Tongue (tissue), 2 donors: ENCODE data around the gene MON2. TPM values are rescaled to one million over a fixed set of nuclear protein-coding genes. Genes with fewer than 3 reads are reported as not detected.
A peak's percentile ranks its signal among the peaks of the same experiment; 100 is the strongest.
"Not testable (repeated sequence)": the region's sequence is repeated elsewhere in the genome, so short reads cannot be mapped to it uniquely, and the experiment has no call there.

Experiments used
- DNase-seq: peaks from one replicate; pipeline ENCODE4 v3.0.0-alpha.2; 2015
- total RNA-seq: library from RNA; depleted of rRNA; stranded (reverse); fragments of >200 nt; gene quantifications from one replicate; pipeline ENCODE4 v1.2.3, GENCODE V29; 2014

The MON2 gene
- total RNA-seq, 1 donor from 2014 or later = 108 TPM

DNA sequence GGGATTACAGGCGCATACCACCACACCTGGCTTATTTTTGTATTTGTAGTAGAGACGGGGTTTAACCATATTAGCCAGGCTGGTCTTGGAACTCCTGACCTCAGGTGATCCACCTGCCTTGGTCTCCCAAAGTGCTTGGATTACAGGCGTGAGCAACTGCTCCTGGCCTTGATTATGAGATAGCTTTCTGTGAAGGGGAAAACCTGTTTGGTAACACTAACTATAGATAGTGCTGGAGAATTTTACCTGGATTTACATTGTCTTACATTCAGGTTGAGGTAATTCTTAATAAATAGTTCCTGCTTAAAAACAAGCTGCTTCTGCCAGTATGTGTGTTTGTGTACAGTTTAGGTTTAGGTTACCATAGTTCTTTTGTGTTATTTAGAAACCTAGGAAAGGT is 77.1 kb downstream of the MON2 start:
- DNase-seq = no peak

DNA sequence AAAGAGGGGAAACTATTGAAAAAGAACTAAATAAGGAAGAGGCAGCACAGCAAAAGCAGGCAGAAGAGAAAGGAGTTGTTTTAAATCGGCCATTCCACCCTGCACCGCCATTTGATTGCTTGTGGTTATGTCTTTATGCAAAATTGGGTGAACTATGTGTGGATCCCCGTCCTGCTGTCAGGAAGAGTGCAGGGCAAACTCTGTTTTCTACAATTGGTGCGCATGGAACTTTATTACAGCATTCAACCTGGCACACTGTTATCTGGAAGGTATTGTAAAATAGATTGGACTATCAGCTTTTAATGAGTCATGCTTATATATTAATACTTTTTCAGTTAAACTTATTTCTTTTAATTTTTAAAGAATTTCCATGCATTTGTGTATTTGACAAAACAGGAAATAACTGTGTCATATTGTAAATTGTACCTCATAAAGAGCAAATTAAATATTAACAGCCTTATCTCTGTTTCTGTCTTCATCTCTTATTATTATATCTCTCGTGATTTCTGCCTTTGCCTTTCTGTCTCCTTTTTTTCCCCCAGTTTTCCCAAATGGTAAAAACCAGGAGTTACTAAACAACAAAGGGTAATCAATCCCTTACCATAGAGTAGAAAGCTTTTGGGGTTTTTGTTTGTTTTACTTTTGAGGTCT is 86.4 kb downstream of the MON2 start:
- DNase-seq = no peak

DNA sequence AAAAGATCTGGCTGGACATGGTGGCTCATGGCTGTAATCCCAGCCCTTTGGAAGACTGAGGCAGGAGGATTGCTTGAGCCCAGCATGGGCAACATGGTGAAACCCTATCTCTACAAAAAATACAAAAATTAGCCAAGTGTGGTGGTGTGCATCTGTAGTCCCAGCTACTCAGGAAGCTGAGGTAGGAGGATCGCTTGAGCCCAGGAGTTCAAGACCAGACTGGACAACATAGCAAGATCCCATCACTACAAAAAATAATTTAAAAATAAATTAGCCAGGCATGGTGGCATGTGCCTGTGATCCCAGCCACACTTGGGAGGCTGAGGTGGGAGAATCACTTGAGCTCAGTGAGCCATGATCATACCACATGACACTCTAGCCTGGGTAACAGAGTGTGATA is 92.7 kb downstream of the MON2 start:
- not testable (repeated sequence) for DNase-seq

DNA sequence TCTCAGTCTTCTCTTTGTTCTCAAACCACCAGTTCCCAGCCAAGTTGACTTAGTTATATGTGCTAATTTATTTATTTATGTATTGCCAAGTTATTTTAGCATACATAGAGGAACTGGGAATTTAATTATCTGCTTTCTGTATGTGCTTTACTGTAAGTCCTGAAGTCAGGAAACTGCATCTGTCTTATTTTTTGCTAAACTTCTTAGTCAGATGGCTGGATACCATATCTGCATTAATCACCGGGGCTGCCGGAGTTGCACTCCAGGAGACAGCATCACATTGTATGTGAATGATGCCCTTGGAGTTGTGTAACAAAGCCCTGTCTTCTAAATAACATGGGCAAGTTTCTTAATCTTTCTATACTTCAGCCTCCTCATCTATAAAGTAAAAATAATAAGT is 96.2 kb downstream of the MON2 start:
- DNase-seq = peak; percentile 3

DNA sequence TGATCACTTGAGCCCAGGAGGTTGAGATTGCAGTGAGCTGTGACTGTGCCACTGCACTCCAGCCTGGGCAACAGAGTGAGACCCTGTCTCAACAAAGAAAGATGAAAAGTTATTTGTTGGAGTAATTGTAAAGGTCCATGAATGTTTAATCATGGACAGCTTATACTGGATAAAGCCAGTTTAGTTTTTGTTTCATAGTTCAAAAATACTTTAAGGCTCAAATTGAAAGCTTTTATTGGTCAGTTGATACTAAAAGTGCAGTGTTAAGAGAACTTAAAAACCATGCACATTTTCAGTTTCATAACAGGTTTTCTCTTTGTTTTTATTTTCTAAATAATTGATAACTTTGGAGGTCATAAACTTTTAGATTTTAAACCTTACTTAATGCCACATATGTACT is 108.4 kb downstream of the MON2 start:
- DNase-seq = no peak

DNA sequence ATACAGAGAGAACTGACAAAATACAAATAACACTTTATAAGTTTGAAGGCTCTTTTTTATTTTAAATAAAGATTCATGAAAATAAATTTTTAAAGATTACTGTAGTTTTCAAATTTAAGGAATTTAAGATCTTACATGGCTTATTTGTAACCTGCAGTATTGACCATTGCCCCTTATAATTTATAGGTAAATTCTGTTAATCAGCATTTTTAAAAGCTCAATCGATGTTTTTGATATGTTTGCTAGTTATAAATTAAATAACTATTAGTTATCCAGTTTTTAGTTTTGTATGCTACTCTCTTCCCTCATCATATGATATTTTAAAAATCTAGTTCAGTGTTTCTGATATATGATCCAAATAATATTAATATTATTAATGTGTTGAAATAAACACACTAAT is 109.9 kb downstream of the MON2 start:
- DNase-seq = no peak

DNA sequence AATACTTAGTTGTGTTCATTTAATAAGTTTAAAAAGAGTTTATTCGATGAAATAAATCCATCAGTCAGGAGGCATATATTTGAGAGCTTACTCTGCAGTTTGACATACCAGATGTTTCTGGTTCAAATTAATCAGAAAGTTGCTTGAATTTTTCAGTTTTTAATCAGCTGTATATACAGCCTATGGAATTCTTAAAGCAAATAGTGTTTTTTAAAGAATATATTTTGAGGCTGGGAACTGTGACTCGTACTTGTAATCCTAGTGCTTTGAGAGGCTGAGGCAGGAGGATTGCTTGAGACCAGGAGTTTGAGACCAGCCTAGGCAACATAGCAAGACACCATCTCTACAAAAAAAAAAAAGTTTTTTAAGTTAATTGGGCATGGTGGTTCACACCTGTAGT is 112.1 kb downstream of the MON2 start:
- DNase-seq = no peak

DNA sequence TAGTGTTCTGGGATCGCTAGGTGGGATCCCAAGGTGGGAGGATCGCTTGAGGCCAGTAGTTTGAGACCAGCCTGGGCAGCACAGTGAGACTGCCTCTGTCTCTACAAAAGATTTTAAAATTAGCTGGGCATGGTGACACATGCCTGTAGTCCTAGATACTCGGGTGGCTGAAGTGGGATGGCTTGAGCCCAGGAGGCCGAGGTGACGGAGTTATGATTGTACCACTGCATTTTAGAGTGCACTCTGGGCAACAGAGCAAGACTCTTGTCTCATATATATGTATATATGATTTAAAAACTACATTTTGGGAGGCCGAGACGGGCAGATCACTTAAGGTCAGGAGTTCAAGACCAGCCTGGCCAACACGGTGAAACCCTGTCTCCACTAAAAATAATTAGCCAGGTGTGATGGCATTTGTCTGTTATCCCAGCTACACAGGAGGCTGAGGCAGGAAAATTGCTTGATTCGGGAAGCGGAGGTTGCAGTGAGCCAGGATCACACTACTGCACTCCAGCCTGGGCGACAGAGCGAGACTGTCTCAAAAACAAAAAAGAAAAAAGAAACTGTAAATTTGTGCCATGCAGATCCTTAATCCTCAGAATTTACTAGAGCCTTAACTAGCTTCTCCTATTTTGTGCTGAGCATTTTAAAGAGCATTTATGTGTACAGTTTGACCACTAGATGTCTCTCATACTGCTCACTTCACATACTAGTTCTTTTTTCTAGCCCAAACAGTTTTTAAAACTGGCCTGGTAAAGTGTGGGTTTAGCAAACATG is 114.8 kb downstream of the MON2 start:
- DNase-seq = peak; percentile 78

DNA sequence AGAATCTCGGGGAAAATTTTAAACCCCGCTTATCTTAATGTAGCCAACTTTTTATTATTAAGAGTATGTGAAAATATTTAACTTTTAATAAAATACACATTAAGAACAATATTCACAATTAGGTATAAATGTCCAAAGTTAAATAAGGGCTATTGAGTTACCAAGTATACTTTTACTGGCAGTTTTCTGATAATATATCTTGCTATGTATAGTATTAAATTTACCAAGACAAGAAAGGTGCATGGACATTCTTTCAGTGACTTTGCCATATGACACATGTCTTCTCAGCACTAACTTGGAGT is 115.4 kb downstream of the MON2 start:
- DNase-seq = no peak

DNA sequence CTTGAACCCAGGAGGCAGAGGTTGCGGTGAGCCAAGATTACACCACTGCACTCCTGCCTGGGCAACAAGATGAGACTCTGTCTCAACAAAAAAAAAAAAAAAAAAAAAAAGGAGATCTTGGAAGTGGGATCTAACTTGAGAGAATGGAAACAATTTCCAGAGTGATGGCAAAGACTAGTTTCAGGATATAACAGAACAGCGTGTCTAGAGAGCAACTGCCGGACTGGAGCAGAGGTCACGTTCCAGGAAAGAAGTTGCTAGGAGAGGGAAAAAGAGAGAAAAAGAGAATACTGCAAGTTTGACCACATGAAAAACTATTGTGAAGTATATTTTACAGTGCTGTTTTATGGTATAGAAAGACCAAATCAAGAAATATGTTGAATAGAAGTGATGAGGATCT is 118.0 kb downstream of the MON2 start:
- DNase-seq = no peak

DNA sequence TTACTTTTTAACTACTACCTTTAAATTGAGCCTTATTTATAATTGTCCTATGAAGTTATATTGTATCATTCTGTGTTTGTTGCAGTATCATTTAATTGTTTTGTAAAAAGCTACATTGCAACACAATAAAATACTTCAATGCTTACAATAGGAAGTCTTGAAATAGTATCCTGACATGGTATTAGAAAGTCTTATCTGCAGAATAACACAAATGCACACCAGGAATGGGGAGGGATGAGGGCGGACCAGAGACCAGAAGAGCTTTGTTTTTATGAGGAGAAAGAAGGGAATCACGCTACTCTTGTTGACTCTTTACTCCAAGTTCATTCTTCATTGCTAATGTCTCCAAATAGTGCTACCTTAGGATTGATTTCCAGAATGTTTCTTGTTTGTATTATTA is 120.2 kb downstream of the MON2 start:
- DNase-seq = no peak

DNA sequence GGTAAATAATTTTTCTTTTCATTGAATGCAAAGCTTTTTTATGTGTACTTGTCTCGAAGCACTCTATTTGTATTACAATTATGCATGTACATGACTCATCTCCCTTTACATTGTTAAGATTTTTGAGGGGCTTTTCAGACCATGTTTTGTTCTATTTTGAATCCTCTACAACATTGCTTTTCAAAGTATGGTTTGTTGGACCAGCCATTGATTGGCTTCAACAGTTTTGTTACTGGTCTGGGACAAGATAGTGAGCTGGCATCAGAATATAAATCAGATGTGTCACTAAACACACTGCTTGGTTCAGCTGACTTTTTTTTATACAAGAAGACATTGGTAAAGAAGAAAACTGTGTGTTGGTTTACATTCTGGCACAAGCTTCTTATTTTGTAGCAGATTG is 122.3 kb downstream of the MON2 start:
- DNase-seq = no peak

DNA sequence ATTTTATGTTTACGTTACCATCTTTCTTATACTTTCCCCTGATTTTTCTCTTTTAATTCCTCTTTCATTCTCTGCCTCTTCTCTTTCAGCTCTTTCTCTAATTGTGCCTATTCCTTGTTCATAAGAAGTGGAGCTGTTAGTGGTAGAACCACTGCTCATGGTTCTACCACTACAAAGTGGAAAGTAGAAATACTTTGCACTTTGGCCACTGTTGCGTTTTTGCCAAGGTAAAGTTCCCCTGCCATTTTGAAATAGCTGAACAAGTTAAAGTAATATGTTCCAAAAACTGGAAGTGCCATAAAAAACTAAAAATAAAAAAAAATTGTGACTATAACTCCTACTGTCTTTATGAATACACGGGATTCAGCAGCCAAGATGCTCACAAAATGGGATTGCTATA is 130.6 kb downstream of the MON2 start:
- no peak for DNase-seq

DNA sequence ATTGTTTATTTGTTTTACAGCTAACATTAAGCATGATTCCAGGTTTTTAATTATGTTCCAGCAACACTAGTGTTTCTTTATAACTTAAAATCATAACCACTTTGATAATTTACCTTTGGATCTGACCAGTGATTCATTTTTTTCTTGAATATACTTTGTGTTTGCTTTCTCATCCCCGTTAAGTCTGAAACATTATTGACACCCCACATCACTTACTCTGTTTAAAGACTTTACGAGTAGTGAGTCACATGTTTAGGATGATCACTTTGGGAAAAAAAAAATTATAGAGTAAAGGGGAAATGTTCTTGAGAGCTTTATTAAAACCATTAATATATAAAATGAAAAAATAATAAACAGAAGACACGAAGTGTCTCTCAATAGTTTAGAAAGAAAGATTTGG is 132.2 kb downstream of the MON2 start:
- DNase-seq = no peak

DNA sequence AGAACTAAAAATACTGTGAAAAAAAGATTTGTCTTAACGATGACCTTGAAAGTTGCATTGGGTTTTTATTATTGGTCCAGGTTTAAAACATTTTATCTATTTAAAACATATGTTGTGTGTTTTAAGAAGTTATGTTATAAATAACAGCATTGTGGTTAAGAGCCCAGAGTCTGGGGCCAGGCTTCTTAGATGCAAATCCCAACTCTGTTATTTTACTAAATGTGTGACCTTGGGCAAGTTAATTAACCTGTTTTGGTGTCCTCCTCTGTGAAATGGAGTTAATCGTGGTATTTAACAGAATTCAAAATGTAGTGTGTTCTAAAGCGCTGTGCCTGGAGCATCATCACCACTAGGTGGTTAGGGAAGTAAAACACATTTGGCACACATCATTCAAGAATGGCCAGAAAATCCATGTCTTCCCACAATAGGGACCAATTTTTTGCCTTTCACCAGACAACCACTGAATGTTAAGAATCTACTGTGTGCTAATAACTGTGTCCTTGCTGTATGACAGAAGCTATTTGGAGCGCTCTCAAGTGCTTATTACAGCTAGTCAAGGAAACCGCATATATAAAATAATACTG is 133.3 kb downstream of the MON2 start:
- no peak for DNase-seq

DNA sequence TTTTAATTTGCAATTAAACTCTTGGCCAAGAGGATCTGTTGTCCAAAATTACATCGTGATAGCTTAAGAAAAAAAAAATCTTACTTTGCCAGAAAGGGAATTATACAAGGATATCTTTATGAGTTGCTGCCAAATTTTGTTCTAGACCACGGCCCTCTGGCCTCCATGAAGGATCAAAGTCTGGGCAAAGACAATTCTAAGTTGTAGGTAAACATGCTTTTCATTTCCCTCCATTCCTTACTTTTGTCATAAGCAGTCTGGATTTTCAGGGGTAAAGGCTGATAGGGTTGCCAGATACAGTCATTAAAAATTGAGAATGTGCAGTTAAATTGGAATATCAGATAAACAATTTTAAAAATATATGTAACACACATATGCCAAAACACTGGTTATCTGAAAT is 135.1 kb downstream of the MON2 start:
- DNase-seq = peak; percentile 40

DNA sequence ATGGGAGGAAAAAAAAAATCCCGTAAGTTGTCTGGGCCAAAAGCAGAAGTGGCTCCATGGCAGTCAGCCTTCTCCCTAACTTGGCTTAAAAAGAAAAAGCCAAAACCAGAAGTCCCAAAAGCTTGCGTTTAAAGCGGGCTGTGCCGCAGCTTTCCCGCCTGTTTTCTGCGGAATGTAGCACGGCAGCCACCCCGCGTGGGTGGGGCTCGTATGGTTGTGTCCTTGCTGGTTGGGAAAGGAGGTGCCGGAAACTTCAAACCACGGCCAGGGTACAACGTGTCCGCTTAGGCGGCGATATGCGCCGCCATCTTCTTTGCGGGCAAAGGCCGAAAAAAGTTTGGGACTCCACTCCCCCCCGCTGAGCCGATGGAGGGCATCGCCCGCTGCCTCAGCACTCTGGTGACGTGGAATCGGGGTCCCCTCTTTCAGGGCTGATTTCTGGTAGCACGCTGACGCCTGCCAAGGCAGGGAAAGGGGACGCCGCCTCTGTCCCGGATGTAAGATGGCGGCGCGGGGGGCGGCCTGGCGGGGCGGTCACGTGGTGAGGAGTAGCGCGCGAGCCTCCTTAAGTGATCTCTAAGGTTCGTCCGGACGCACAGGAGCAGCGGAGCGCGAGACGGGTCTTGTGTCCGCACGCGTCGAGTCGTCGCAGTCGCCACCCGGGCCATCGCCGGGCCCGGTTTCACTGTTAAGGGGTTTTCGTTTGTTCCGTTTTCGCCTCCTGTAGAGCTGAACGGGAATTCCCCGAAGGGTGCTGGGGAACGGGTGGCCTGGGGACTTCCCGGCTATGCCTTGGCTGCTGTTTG is 135.8 kb downstream of the MON2 start:
- DNase-seq = peak; percentile 97

DNA sequence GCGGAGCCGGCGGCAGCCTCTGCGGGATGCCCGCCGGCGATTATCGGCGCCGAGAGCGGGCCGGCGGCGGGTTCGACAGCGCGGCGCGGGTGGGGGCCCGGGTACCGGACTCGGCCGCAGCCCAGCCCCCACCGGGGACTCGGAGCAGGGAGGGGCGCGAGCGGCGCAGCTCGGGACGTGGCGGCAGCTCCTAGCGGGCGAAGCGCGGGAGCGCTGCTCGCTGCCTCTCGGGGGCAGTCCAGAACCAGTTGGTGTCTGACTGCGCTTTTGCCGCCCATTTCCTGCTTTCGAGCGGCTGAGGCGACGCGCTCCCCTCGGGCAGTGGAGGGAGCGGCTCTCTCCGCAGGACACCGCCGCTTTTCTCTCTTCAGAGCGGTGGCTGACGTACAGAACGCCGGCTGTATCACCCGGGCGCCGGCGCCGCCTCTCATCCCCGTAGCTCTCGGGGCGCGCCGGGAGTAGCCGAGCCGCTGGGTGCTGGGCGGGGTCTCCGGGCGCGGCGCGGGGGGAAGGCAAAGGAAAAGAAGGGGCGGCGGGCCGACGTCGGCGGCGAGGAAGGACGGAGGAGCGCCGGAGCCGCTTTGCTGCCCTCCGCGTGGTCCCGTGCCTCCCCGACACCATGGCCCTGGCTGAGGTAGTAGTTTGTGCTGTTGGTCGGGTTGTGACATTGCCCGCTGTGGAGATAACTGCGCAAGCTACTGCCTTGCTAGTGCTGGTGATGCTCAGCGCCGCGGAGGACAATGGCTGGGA is 136.6 kb downstream of the MON2 start:
- peak; percentile 94 for DNase-seq

DNA sequence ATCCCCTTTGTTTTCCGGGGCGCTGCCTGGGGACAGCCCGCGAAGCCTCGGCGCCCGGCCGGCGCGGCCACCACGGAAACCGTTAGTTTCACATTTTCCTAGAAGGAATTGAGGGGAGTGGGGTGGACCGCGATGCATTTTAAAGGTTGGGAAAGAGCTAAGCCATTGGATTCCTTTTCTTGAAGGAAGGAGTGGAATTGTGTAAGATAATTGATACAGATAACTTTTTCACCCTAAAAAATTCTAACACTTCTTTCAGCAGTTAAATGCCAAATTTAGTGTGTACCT is 137.1 kb downstream of the MON2 start:
- no peak for DNase-seq

DNA sequence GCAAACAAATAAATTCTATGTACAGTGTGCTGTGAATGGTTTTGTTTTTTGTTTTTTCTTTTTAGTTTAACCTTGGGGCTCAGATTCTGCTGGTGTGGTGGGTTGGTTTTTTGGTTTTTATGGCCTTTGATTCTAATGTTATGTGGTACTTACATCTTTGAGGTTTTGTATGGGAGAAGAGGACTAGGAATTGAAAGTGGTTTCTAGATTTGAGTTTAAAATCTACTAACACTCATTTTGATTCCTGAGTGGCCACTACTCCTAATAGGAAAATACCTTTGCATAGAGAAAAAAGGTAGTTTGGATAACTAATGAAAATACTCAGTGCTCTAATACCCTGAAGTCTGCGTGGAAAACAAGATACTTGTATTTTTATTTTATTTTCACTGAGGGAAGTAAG is 137.7 kb downstream of the MON2 start:
- DNase-seq = no peak

DNA sequence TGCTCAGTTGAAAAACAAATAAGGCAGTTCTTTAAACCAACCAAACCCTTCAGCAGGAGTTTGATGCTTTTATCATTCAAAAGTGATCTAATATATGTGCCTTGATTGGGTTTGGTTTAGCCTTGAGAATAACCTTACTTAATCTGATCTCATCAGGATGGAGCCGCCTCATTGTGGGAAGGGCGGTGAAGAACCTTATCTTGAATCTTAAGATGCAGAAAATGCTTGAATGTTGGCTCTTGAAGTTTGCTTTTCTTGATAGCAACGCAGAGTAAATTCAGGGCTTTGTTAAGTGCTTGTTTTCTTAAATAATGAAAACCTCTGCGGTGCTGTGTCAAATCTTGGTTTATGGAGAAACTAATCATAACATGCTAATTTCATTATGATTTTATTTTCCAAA is 138.2 kb downstream of the MON2 start:
- peak; percentile 47 for DNase-seq

DNA sequence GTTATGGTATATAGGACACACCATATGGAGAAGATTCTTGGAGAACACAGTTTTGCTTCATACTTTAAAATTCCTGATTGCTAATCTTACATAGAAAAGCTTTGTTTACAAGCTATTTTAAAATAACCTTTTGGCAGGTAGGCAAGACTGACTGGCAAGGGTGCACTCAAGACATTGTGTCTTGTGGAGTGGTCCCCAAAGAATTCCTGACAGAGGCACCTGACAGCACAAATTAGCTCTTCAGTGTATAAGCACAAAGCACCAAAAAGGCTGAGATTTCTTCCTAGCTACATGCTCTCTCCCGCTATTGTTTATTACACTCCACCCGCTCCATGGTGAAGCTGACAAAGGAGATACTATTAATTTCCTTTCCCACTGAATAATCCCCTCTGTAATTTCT is 139.4 kb downstream of the MON2 start:
- DNase-seq = no peak

DNA sequence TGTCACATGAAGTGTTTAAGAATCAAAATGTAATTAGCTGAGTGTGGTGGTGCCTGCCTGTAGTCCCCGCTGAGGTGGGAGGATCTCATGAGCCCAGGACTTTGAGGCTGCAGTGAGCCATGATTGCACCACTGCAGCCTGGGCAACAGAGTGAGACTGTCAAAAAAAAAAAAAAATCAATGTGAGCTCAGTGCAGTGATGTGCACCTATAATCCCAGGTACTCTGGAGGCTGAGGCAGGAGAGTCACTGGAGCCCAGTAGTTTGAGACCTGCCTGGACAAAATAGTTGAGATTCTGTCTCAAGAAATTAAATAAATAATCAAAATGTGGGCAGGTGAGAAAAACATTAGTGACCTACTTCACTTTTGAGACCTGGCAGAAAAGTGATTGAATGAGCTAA is 140.0 kb downstream of the MON2 start:
- no peak for DNase-seq
